Neural cell (in vitro differentiated cells): ENCODE measurements around the gene CPNE9. TPM values are rescaled to one million over a fixed set of nuclear protein-coding genes. Genes with fewer than 3 reads are reported as not detected.
"Not testable (repeated sequence)": the region's sequence is repeated elsewhere in the genome, so short reads cannot be mapped to it uniquely, and the experiment has no call there.

Experiments
- H2AFZ ChIP-seq: fragments of 200-600, 300-800 bp; sonication (generic), shearing (Covaris generic); 2 replicates; pipeline ENCODE4 v1.6.0; 2014; ENCODE audit warnings: low read depth, mild to moderate bottlenecking, antibody characterized with exemption, low read length, moderate library complexity
- H3F3A ChIP-seq: fragments of 200-600 bp; shearing (Covaris generic); 2 replicates; pipeline ENCODE4 v1.6.1; 2016; ENCODE audit warnings: mild to moderate bottlenecking, moderate library complexity, mixed read lengths, antibody characterized with exemption, low read length; ENCODE audit not compliant: insufficient read depth, poor library complexity, severe bottlenecking
- H3K27ac ChIP-seq: fragments of 200-600, 300-800 bp; sonication (generic), shearing (Covaris generic); 2 replicates; pipeline ENCODE4 v1.5.1; 2014; ENCODE audit warnings: mild to moderate bottlenecking, low read length, moderate library complexity
- H3K27me3 ChIP-seq: fragments of 300-800, 200-600 bp; sonication (generic), shearing (Covaris generic); 2 replicates; pipeline ENCODE4 v1.6.0; 2014; ENCODE audit warnings: mild to moderate bottlenecking, low read depth, low read length, moderate library complexity; ENCODE audit not compliant: insufficient read depth
- H3K36me3 ChIP-seq: fragments of 300-800, 200-600 bp; sonication (generic), shearing (Covaris generic); 2 replicates; pipeline ENCODE4 v1.5.1; 2014; ENCODE audit warnings: mild to moderate bottlenecking, antibody characterized with exemption, low read length, moderate library complexity; ENCODE audit not compliant: insufficient read depth
- H3K4me2 ChIP-seq: fragments of 300-800, 200-600 bp; sonication (generic), shearing (Covaris generic); 2 replicates; pipeline ENCODE4 v1.6.0; 2014; ENCODE audit warnings: mild to moderate bottlenecking, low read length
- H3K4me3 ChIP-seq: fragments of 300-800, 200-600 bp; sonication (generic), shearing (Covaris generic); 2 replicates; pipeline ENCODE4 v1.5.1; 2014; ENCODE audit warnings: mild to moderate bottlenecking, low read length, moderate library complexity
- H3K79me2 ChIP-seq: fragments of 200-600 bp; shearing (Covaris generic); replicated peaks from 2 replicates; pipeline ENCODE4 v1.6.0; 2014; ENCODE audit warnings: mild to moderate bottlenecking, low read length, moderate library complexity; ENCODE audit not compliant: insufficient read depth
- H3K9ac ChIP-seq: fragments of 300-800, 200-600 bp; sonication (generic), shearing (Covaris generic); 2 replicates; pipeline ENCODE4 v1.6.1; 2016; ENCODE audit warnings: mild to moderate bottlenecking, low read length, mixed read lengths
- H3K9me2 ChIP-seq: fragments of 200-600 bp; shearing (Covaris generic); 2 replicates; pipeline ENCODE4 v1.6.1; 2016; ENCODE audit warnings: mild to moderate bottlenecking, low read length, mixed read lengths; ENCODE audit not compliant: insufficient read depth
- H3K9me3 ChIP-seq: fragments of 200-600, 300-800 bp; sonication (generic), shearing (Covaris generic); 2 replicates; pipeline ENCODE4 v1.6.1; 2016; ENCODE audit warnings: mild to moderate bottlenecking, mixed run types, low read length, moderate library complexity, mixed read lengths
- H4K20me1 ChIP-seq: fragments of 200-600 bp; shearing (Covaris generic); 2 replicates; pipeline ENCODE4 v1.6.1; 2016; ENCODE audit warnings: mild to moderate bottlenecking, mixed run types; ENCODE audit not compliant: insufficient read depth
- CTCF ChIP-seq: fragments of 450-650 bp; IDR thresholded peaks from 2 replicates; pipeline ENCODE4 v1.5.1; 2014; ENCODE audit warnings: antibody characterized with exemption, mild to moderate bottlenecking, moderate library complexity; ENCODE audit not compliant: poor library complexity, severe bottlenecking
- EP300 ChIP-seq: fragments of 450-650 bp; conservative IDR thresholded peaks from 2 replicates; pipeline ENCODE4 v1.6.1; 2014; ENCODE audit warnings: antibody characterized with exemption, mild to moderate bottlenecking, moderate library complexity; ENCODE audit not compliant: poor library complexity, severe bottlenecking
- EZH2 ChIP-seq: fragments of 200-600, 300-800 bp; shearing (Covaris generic), sonication (generic); IDR thresholded peaks from 2 replicates; pipeline ENCODE4 v1.6.1; 2014; ENCODE audit warnings: antibody characterized with exemption, low read length, borderline replicate concordance, mild to moderate bottlenecking; ENCODE audit not compliant: insufficient read depth, poor library complexity, severe bottlenecking
- MXI1 ChIP-seq: fragments of 450-650 bp; conservative IDR thresholded peaks from 2 replicates; pipeline ENCODE4 v1.6.1; 2014; ENCODE audit warnings: antibody characterized with exemption, mild to moderate bottlenecking; ENCODE audit not compliant: poor library complexity, severe bottlenecking
- POLR2AphosphoS5 ChIP-seq: IDR thresholded peaks from 2 replicates; pipeline ENCODE4 v1.6.1; 2012
- RAD21 ChIP-seq: fragments of 450-650 bp; conservative IDR thresholded peaks from 2 replicates; pipeline ENCODE4 v1.6.1; 2014; ENCODE audit warnings: antibody characterized with exemption, mild to moderate bottlenecking, moderate library complexity
- REST ChIP-seq: IDR thresholded peaks from 2 replicates; pipeline ENCODE4 v1.6.1; 2012; ENCODE audit warnings: borderline replicate concordance
- SMC3 ChIP-seq: fragments of 450-650 bp; conservative IDR thresholded peaks from 2 replicates; pipeline ENCODE4 v1.6.1; 2014; ENCODE audit warnings: antibody characterized with exemption, mild to moderate bottlenecking, moderate library complexity; ENCODE audit not compliant: poor library complexity
- TAF1 ChIP-seq: IDR thresholded peaks from 2 replicates; pipeline ENCODE4 v1.6.1; 2012; ENCODE audit warnings: low read depth
- polyA plus RNA-seq: library from polyadenylated mRNA; depleted of rRNA; stranded (reverse); fragments of >200 nt; gene quantifications from 2 replicates; pipeline ENCODE4 v1.2.3, GENCODE V29; 2014

Gene CPNE9
- polyA plus RNA-seq, 1 donor from 2014 or later, result 0.32 TPM

DNA sequence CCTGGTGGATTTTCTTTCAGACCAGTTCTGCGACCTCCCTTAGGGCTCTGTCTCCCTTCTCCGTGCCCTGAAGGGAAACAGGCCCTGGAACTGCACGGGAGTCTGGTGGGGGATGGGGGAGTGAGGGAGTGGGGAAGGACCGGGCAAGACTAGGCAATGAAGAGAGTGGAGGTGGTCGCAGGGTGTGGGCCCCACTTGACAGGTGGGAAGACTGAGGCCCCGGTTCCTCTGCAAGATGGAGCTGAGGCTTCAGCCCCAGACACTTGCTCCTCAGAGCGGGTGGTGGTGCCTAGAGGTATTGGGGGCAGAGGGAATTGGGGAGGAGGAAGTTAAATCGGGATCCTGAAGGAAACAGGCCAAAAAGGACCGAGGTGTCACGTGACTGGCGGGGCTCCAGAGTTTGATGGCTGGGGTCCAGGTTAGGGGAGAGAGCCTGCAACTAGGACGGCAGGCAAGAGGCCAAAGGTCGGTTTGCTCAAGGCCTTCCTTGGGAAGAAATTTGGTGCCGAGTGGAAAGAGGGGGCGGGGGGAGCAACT, 66.7 kb downstream of the CPNE9 start:
- Histone ChIP-seq H3K9me2 (no peaks in the 10 kb centered on the region), H4K20me1 (no peaks in the 10 kb centered on the region), H3K9ac (peak overlapping the region; percentile 53), H2AFZ (no peak overlapping the region), H3K36me3 (no peaks in the 10 kb centered on the region), H3K79me2 (no peaks in the 10 kb centered on the region), H3K4me3 (peak overlapping the region; percentile 61), H3F3A (no peaks in the 10 kb centered on the region), H3K27ac (no peak overlapping the region), H3K4me2 (no peak overlapping the region), H3K27me3 (no peaks in the 10 kb centered on the region), H3K9me3 (no peaks in the 10 kb centered on the region)
- TF ChIP-seq POLR2AphosphoS5 (no peak), REST (no peak), TAF1 (no peak), RAD21 (no peak), CTCF (no peak), EZH2 (no peak), EP300 (no peak), MXI1 (no peak), SMC3 (no peak)

GRCh38 chr3:9771007-9771406, 67.4 kb downstream of the CPNE9 start:
- not testable (repeated sequence) for H3K9ac ChIP-seq, H4K20me1 ChIP-seq, H3K9me3 ChIP-seq, H3K27me3 ChIP-seq, H3K4me3 ChIP-seq, H3K36me3 ChIP-seq, H3K4me2 ChIP-seq, H3K27ac ChIP-seq, H3K79me2 ChIP-seq, H3F3A ChIP-seq, H3K9me2 ChIP-seq, H2AFZ ChIP-seq
